GM18507 (cell line): ENCODE measurements around the gene SRCAP.

Experiments used
- DNase-seq: peaks from one replicate; pipeline ENCODE4 v3.0.0; 2011; ENCODE audit warnings: low read depth; ENCODE audit not compliant: insufficient read length; ENCODE audit errors: extremely low spot score
- FAIRE-seq: peaks from 2 replicates; lab custom pipeline; 2011; peaks lifted over from hg19 to GRCh38; lab: Jason Lieb, UNC

SRCAP gene

GRCh38 chr16:30723725-30724355 is 24.9 kb downstream of the SRCAP start:
- DNase-seq (no peak), FAIRE-seq (no peak)

- FAIRE-seq (no peak), DNase-seq (no peak)
Measured at GRCh38 chr16:30724641-30725417, 25.9 kb downstream of the SRCAP start.

- DNase-seq (no peak), FAIRE-seq (no peak)
Measured at GRCh38 chr16:30725418-30725792, 26.4 kb downstream of the SRCAP start.

GRCh38 chr16:30728321-30728720 is 29.4 kb downstream of the SRCAP start:
- no peak for DNase-seq
- no peak for FAIRE-seq

- FAIRE-seq: no peak
- DNase-seq: no peak
Measured at GRCh38 chr16:30728899-30729672, 30.1 kb downstream of the SRCAP start.

GRCh38 chr16:30731411-30731810 is 32.4 kb downstream of the SRCAP start:
- no peak for DNase-seq
- FAIRE-seq: no peak

GRCh38 chr16:30736995-30737793 is 38.2 kb downstream of the SRCAP start:
- FAIRE-seq (no peak), DNase-seq (no peak)

GRCh38 chr16:30737794-30738648 is 39.0 kb downstream of the SRCAP start:
- DNase-seq (no peak), FAIRE-seq (no peak)

GRCh38 chr16:30738984-30739951 is 40.3 kb downstream of the SRCAP start:
- FAIRE-seq (no peak), DNase-seq (no peak)

GRCh38 chr16:30740364-30741251 is 41.6 kb downstream of the SRCAP start:
- DNase-seq (no peak), FAIRE-seq (no peak)

GRCh38 chr16:30741461-30741914 is 42.5 kb downstream of the SRCAP start:
- DNase-seq (no peak), FAIRE-seq (no peak)

- no peak for DNase-seq
- no peak for FAIRE-seq
Measured at GRCh38 chr16:30743716-30744115, 44.7 kb downstream of the SRCAP start.

- FAIRE-seq (no peak), DNase-seq (no peak)
Measured at GRCh38 chr16:30744183-30744582, 45.2 kb downstream of the SRCAP start.

GRCh38 chr16:30745082-30745481 is 46.1 kb downstream of the SRCAP start:
- FAIRE-seq (no peak), DNase-seq (no peak)

- DNase-seq (no peak), FAIRE-seq (no peak)
Measured at GRCh38 chr16:30746638-30747175, 47.7 kb downstream of the SRCAP start.

- DNase-seq: no peak
- FAIRE-seq: no peak
Measured at GRCh38 chr16:30747331-30747730, 48.4 kb downstream of the SRCAP start.
